Fibroblast of skin of left biceps (primary cell): ENCODE data around the gene CHD6.

ENCODE experiments used
- DNase-seq, 2 experiments: peaks; one replicate each; pipeline ENCODE4 v3.0.0-alpha.2; 2013; ENCODE audit warnings: low read depth in 2 of 2

Gene CHD6

DNA sequence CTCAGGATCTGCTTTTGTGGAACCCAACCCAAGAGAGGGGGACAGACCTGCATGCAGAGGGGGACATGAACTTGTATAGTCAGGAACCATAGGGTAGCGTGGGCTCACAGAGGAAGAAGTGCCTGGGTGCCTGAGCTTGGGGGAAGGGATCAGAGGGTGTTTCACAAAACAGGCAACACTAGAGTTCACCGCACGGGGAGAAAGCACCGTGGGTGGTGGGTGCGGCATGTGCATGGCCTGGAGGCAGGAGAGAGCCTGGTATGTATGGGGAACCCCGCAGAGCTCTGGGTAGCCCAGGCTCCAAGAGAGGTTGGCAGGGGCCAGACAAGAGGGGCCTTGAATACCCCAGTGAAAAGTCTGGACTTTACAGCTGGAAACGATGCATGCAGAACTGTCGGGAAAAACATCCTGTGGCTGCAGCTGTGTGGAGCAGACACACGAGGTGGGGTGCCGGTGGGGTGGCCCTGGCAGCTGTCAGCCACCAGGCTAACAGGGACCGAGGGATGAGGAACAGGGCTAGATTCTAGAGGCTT, 244.9 kb downstream of the CHD6 start:
- no peak for DNase-seq

- no peak for DNase-seq
Measured at GRCh38 chr20:41371371-41371770, 246.8 kb downstream of the CHD6 start.

DNA sequence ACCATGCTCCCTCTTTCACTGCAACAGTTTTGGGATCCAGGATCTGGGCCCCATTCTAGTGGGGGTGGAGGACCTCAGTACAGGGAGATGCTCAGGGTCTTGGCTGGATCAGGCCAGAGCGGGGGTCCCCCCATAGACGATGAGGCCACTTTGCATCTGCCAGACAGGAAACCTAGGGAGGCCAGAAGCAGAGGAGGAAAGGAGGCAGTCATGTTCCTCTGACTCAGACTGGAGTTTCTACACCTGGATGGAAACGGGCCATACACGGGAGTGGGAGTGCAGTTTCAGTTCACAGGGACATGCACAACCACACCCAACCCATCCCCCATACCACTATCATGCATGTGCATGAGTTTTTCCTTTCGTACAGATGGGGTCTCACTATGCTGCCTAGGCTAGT, 248.0 kb downstream of the CHD6 start:
- DNase-seq: no peak

DNA sequence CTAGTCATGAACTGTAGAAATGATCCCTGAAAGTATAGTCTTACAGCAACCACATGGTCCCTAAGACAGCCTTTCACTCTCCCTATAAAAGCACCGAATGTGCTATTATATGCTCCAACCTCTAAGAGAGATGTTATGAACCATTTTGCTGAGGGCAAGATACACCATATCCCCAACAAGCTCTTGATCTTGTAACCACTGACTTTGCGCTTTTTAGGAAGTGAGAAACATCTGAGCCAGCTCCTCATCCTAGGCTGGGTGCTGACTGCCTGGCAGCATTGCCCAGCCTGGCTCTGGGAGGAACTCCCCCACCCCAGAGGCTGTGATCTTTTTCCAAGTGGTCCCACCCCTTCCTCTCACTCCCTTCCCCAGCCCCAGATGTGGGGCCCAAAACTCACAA, 248.5 kb downstream of the CHD6 start:
- no peak for DNase-seq

DNA sequence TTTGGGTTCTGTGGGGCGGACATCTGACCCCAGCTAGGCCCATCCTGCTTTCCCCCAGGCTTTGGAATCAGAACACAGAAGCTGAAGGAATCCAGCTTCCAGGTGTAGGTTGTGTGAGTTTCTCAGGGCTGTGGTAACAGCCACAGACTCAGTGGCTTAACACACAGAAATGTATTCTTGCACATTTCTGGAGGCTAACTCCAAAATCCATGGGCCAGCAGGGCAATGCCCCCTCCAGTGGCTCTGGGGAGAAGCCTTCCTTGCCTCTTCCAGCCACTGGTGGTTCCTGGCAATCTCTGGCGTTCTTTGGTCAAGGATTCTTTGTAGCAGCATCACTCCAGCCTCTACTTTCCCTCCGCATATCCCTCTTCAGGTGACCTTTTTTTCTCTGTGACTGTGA, 250.2 kb downstream of the CHD6 start:
- no peak for DNase-seq

DNA sequence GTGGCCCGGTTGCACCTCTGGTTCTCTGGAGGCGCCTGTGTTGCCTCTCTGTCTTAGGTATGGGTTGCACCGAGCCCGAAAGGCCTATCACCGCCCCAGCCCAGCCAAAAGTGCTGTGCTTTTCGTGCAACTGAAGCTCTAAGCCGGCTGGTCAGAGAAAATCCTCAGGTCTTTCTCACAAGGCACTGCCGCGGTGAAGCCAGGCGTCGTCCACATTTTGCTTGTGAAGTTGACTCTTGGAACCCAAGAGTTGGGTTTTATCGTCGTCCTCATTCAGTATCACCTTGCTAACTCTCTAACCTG, 250.8 kb downstream of the CHD6 start:
- no peak for DNase-seq

DNA sequence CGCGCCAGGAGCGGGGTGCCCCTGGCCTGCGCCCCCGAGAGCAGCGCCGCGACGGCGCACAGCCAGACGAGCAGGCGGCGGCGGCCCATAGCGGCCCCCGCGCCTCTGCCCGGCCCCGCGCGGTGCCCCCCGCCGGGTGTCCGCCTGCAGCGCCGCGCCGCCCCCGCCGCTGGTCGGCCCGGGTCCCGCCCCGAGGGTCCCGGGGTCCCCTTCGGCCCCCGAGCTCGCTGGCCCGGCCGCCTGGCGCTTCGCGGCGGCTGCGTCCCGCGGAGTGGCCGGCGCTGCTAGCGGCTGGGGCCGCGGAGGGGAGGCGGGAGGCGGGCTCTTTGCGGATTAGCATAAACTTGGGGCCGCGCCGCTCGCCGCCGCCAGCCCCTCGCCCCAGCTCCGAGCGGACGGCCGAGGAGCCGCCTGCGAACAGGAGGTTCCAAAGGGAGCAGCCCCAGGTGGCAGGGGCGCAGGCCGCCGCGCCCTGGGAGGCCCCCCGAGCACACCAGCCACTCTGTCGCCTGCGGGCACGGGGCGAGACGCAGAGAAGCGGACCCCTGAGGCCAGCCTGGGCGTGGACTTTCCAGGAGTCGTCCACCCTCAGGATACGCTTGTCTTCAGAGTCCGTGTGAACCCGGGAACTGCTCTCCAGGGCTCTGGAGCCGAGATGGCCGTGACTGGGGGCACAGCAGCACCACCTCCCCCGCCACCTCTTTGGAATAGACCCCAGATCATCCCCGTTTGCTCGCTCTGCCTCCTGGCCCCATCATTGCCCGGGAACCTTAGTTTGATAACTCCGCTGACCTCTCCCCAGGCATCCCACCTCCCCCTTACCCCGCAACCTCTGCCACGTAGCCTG, 251.4 kb downstream of the CHD6 start, which contains the start of gene EMILIN3:
Gene EMILIN3, minus strand, starts transcription at position 273 of the 847 bp plus-strand sequence. Its CDS starts 184 bp downstream, at position 89.
- DNase-seq: no peak

DNA sequence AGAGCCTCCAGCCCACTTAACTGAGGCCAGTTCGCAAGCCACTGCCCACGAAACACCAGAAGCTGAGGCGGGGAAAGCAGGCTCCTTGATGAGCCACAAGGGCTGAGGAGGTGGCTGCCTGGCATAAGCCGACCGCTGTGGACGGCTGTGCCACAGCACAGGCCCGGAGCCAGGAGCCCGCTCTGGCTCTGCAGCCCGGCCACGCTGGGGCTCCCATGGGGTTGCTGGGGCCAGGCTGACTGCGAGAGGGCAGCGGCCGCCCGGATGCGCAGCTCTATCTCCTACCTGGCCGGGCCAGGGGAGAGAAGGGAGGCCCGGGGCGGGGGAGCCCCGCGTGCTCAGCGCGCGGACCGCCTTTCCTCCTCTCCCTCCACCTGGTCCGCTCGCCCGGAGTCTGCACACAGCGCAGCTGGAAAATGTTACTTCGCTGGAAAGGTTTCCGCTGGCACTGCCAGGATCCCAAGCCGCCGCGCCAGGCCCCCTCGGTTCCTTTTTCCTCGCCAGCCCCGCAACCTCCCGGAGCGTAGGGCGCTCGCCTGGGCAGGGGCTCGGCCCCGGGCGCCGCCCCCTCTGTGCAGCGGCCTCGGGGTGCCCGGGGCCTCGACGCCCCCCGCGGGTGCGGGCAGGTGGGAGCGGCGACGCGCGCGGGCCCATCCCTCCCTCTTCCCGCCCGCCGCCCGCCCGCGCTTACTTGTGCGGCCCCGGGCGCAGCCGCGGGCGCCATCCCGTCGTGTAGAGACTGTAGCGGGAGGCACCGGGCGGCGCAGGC, 252.2 kb downstream of the CHD6 start:
- no peak for DNase-seq

- no peak for DNase-seq
Measured at GRCh38 chr20:41364967-41365765, 253.0 kb downstream of the CHD6 start.

DNA sequence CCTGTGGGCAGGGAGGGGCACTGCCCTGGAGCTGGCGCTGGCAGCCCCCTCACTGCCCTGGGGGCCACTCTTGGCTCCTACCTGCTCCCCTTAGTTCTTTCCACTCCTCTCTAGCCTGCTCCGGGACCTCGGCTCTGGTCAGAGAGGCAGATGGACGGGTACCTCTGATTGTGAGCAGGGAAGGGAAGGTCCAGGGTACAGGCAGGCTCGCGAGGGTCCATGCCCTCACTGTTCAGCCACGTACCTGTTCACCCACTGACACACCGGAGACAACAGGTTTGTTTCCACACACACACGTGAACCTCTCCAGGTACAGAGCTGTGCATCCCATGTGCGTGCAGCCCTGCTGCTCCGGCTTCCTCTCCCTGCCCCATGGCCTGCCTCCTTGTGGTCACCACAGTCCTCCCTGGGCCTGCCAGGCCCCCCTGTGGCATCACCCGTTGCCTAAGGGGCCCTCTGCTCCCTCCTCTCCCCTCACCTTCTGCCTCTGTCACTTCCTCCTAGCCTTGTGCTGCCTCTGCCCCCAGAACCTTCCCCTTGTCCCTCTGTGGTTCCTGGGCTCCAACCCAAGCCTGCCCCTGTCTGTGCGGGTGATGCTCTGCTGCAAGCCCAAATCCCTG, 253.8 kb downstream of the CHD6 start:
- no peak for DNase-seq

- no peak for DNase-seq
Measured at GRCh38 chr20:41363601-41364000, 254.6 kb downstream of the CHD6 start.

DNA sequence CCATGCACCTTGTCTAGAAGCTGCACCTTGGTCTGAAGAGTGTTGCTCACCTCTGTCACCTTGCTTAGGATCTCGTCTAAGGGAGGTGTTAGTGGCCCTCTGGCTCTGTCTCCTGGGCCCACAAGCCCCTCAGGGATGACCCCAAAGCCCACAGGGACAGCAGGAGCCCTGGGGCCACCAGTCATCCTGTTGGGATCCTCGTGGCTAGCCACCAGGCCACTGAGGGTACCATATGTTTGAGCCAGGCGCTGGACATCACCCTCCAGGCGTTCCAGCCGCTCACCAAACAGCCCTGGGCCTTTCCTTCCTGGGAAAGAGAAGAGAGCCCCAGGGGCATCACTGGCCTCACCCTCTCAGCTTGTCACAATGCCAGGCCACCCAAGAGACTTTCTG, 255.4 kb downstream of the CHD6 start:
- DNase-seq: no peak

GRCh38 chr20:41361757-41362747, 256.1 kb downstream of the CHD6 start:
- no peak for DNase-seq

DNA sequence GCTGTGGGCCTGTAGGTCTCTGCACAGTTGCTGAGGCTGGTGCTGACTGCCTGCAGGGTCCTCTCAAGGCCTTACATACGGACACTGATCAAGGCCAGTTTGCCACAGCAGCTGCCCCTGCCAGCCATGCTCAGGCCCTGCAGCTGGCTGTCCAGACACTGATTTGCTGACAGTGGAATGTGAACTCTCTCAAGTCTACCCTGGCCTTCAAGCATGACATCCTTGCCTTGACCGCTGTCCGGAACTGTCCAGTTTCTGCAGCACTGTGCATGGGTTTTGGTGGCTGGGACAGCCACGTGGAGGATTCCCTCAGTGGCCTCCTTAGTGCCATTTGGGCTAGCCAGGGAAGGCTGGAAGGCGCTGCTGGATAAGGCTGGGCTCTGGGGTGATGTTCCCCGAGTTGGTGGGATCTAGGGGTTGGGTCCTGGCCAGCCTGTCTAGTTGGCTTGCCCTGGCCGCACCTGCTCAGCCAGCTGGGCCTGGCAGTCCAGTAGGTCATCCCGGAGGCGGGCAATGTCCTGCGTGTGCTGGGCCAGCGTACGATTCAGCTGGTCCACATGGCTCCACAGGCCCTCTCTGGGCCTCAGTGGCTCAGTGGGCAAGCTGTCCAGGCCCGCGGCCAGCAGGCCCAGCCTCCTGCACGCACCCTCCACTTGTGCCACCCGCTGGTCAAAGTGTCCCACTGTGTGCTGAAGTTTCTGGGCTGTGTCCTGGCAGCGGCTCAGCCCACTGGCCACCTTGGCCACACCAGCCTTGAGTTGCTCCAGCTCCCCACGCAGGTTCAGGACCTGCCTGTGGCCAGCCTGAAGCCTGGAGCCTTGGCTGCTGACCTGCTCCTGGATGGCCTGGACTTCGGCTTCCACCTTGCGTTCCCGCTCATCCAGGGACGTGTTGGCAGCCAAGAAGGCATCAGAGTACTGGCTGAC, 257.1 kb downstream of the CHD6 start:
- DNase-seq: no peak

DNA sequence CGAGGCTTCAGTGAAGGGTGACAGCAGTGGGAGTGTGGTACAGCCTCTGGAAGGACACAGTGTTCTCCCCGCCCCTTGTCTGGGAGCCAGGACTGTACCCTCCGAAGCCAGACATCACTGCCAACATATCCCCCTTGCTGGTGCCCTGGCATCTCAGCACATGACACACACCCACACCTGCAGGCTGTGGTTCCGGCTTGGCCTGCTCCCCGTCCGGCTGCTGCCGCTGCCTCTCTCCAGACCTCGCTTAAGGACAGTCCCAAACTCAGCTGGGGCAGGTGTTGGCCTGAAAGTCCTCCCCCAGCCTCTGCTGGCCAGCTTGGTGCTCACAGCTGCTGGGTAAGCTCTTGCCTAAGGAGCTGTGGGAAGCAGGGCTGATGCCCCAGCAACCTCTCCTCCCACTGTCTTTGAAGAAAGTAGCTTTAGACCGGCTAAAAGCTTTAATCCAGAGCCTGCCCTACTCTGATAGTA, 258.6 kb downstream of the CHD6 start:
- DNase-seq: no peak

- no peak for DNase-seq
Measured at GRCh38 chr20:41358717-41359116, 259.5 kb downstream of the CHD6 start.

DNA sequence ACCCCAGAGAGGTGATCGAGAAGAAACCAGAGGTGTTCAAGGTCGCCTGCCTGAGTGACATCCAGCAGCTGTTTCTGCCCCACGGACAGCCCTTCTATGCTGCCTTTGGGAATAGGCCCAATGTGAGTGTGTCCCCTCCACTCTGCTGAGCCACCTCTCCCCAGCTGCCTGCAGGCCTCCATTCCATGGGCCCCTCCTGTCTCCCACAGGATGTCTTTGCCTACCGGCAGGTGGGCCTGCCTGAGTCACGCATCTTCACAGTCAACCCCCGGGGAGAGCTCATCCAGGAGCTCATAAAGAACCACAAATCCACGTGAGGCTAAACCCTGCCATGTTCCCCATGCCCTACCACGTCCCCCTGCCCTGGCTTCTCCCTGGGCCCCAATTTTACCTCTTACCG, 259.9 kb downstream of the CHD6 start:
- no peak for DNase-seq

GRCh38 chr20:41357424-41358163, 260.6 kb downstream of the CHD6 start:
- no peak for DNase-seq

GRCh38 chr20:41356951-41357350, 261.2 kb downstream of the CHD6 start:
- no peak for DNase-seq
